Stimulated activated CD8-positive, alpha-beta memory T cell treated with anti-CD3 and anti-CD28 coated beads, Interleukin-15, amount 100 ng/mL, for 24 hours (primary cell): Measurements from ENCODE around the gene PRKAR2B.
"Not testable (repeated sequence)": the region's sequence is repeated elsewhere in the genome, so short reads cannot be mapped to it uniquely, and the experiment has no call there.

ENCODE experiments used
- DNase-seq: peaks from one replicate; pipeline ENCODE4 v3.0.0-alpha.2; 2020; ENCODE audit warnings: low read depth

Gene PRKAR2B

GRCh38 chr7:107078517-107078966, 34.0 kb downstream of the PRKAR2B start:
- DNase-seq = no peak

DNA sequence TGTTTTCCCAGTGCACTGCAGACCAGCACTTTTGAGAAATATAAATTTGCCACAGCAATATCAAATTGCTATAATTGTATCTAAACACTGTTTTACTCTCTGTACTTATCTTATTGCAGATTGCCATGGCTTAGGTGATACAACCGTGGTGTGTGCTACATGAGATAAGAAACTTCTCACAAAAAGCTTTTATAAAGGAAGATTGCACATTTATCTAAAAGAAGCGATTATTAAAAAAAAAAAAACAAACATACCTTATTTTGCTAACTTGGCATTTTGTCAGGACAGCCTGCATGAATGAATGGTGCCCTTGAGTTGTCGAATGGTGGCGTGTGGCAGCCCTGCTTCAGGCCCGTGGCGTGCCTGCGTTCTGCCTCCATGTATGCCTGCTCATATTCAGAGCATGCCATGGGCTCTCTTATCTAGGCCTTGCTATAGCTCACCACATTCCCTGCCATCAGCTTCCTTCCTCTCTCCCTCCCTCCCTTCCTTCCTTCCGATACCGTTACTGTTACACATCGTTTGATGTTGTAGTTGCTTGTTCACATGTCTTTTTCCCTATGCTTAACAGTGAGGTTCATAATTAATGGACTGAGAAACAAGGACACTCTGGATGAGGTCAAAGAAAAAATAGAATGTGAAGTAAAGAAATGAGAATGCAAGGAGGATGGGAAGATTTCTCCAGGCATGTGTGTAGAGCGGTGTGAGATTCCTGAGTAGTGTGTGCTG, 34.9 kb downstream of the PRKAR2B start:
- DNase-seq = no peak

DNA sequence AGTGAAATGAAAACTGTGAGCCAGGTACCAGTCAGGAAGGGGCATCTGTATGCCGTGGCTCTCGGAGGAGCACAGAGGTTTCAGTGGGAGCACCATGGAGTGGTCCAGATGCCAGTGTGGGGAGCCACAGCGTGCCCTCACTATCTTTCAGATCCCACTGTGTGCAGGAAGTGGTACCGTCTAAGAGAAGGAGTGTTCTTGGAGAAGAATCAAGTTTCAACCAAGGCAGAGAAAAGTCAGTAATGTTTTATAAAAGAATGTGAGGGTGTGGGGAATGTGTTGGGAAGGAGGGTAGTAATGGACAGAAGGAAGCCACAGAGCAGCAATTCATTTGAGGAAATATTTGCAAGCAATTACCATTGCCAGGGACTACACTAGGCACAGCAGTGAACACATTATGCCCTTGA, 35.6 kb downstream of the PRKAR2B start:
- no peak for DNase-seq

DNA sequence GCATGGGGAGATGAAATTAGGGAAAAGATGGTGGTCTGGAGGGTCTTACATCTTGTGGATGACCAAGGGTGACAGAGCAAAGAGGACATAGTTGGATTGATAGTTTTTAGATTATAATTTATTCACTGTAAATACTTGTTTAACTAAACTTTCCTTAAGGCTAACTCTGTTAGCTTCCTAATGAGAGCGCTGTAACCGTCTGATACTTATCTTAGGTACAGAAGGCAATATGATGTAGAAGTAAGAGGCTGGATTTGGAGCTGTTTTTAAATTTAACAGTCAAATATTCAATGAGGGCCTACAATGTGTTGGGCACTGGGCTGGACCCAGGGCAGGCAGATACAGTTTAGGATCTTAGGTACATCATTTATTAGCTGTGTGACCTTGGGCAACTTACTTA, 36.0 kb downstream of the PRKAR2B start:
- no peak for DNase-seq

GRCh38 chr7:107085180-107085579, 40.7 kb downstream of the PRKAR2B start:
- DNase-seq = no peak

GRCh38 chr7:107089627-107090026, 45.1 kb downstream of the PRKAR2B start:
- no peak for DNase-seq

DNA sequence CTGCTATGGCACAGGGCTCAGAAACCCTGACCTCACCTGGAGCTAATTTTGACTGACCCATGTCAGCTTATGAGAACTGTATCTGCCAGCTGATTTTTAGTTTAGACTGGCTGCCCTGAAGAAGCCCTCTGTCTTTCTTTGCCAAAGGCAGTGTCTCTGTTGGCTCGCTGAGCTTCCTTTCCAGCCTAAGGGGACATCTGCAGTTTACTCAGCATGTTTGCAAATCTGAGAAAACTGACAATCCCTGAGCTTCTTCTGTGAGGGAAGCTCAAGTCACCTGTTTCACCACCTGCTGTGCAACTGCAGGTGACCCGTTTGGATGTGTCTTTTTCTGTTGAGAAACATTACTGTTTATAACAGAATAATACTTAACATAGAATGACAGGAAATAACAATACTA, 46.0 kb downstream of the PRKAR2B start:
- DNase-seq = no peak

DNA sequence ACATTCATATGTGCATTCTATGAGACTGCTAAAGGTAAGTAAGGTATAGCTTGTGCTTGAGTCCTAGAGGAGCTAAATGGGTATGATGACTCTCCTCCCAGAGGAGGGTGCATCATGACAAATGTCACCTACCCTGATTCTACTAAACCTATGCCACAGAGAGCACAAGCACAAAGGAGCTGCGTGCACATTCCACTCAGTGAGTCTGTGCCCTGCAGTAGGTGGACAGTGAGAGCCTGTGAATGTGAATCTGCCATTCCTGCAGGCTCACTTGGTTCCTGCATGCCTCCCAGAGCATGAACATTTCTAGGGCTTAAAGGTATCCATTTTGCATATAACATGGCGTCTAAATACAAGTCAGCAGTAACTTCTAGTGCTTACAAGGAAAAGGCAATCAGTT, 46.8 kb downstream of the PRKAR2B start:
- DNase-seq = no peak

DNA sequence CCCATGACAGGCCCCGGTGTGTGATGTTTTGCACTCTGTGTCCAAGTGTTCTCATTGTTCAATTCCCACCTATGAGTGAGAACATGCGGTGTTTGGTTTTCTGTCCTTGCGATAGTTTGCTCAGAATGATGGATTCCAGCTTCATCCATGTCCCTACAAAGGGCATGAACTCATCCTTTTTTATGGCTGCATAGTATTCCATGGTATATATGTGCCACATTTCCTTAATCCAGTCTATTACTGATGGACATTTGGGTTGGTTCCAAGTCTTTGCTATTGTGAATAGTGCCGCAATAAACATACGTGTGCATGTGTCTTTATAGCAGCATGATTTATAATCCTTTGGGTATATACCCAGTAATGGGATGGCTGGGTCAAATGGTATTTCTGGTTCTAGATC, 49.2 kb downstream of the PRKAR2B start:
- DNase-seq = not testable (repeated sequence)

GRCh38 chr7:107099154-107099553, 54.6 kb downstream of the PRKAR2B start:
- not testable (repeated sequence) for DNase-seq

- no peak for DNase-seq
Observed at GRCh38 chr7:107100824-107101223, 56.3 kb downstream of the PRKAR2B start.

DNA sequence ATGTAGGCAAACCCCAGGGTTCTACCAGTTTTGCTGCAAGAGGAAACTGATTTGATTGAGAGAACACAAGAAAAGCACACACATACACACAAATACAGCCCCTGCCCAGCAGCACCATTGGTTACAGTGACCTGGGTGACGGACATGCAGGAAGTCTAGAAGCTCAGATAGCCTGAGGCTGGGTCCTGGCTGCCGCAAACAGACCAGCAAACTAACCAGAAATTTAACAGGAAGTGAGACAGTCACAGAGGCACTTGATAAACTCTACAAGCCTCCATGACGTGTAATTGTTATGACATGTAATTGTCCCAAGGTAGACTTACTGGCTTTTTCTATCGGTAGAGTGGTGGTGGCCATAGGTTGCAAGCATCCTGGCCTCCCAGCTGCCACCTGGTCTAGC, 58.9 kb downstream of the PRKAR2B start:
- no peak for DNase-seq

- no peak for DNase-seq
Observed at GRCh38 chr7:107104801-107105200, 60.3 kb downstream of the PRKAR2B start.

DNA sequence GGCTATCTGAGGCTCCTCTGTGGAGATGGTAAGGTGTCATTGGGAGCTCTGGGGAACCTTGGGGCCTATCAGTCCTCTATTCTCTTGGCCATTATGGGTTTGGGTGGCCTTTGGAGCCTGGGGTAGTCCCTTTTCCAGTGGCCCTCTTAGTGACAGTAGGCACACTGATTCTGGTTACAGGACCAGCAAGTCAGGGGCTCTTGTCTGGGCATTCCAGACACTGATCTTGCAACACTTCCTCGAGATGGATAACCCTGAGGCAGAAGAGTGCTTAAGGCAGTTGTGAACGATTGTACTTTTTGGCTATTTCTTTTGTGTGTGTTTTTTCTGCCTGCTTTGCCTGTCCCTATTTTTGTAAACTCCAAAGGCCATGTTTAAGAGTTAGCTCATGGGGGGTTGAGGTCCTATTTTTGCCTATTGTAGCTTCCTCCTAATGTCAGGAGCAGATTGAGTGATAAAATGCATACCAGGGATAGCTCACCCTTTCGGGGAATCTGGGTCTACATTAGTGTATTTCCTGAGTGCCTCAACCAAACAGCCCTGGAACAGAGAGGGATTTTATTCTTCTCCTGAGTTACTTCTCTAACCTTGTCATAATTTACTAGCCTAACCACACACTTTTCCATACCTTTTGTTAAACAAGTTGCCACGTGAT, 61.2 kb downstream of the PRKAR2B start:
- DNase-seq = no peak

DNA sequence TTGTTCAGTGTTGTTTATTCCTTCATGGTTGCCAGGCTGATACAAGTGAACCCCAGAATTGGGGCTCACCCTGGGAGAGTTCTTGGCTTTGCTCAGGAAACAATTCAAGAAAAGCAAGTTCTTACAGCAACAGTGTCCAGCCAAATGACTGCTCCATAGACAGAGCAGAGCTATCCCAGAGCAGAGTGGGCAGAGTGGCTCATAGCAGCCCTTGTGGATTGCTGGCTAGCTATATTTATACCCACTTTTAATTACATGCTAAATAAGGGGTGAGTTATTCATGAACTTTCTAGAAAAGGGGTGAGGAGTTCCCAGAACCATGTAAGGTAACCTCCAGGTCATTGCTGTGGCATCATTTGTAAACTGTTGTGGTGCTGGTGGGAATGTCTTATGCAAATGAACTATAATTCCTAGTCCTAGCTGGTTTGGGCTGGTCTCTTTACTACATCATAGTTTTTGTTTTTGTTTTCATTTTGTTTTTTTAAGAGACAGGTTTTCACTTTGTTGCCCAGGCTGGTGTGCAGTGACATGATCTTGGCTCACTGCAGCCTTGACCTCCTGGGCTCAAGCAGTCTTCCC, 64.4 kb downstream of the PRKAR2B start:
- DNase-seq = no peak

- no peak for DNase-seq
Observed at GRCh38 chr7:107109955-107110354, 65.5 kb downstream of the PRKAR2B start.

DNA sequence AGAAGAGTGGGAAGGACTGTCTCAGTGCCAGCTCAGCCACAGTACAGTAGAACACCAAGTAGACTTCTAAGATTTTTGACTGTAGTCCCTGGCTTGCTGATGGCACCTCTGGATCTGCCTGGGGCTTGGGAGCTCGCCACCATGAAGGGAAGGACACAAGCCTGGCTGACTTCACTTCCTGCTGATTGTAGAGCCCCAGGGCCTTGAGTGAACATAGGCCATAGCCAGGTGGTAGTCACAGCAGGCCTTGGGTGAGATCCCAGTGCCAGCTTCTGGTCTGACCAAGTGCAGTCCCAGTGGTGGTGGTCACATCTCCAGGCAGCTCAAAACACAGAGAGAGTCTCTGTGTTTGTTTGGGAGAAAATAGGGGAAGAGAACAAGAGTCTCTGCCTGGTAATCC, 66.7 kb downstream of the PRKAR2B start:
- DNase-seq = no peak

DNA sequence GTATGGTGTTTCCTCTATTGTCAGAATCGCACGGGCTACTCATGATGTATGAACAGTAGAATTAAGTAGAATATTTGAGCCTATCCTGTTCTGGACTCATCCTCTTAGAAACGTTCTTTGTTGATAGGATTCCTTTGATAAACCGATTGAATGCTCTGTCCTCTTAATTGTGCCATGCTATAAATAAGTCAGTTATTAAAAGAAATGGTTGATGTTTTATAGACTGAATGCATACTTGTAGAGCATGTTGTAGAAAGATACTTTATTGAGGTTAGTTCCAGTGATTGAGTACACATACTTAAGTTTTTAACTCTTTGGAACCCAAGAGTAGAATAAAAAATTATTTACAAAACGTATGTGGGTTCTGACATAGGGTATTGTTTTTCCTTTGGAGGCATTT, 69.4 kb downstream of the PRKAR2B start:
- DNase-seq = no peak

- no peak for DNase-seq
Observed at GRCh38 chr7:107115114-107115513, 70.6 kb downstream of the PRKAR2B start.

GRCh38 chr7:107115762-107116540, 71.4 kb downstream of the PRKAR2B start:
- DNase-seq = no peak

GRCh38 chr7:107118109-107118900, 73.8 kb downstream of the PRKAR2B start:
- no peak for DNase-seq
